ENCODE results near the gene AMIGO2.
"Not testable (repeated sequence)": the region's sequence is repeated elsewhere in the genome, so short reads cannot be mapped to it uniquely, and the experiment has no call there.

AMIGO2 gene

DNA sequence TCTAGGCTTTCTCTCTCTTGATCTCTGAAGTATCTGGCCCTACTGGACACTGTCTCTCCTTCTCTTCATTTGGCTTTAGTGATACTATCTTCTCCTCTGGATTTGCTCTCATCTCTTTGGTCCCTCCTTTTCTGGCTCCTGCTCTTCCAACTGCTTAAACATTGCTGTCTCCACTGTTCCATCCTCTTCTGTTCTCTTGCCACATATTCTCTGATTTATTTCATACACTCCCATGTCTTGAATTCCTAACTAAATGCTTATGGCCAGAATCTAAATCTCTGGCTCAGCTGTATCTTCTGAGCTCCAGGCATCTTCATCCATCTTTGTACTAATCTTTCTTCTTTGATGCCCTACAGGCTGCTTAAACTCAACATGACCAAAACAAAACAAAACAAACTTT, 25.8 kb downstream of the AMIGO2 start:
- TF ChIP-seq, protein P1, sequence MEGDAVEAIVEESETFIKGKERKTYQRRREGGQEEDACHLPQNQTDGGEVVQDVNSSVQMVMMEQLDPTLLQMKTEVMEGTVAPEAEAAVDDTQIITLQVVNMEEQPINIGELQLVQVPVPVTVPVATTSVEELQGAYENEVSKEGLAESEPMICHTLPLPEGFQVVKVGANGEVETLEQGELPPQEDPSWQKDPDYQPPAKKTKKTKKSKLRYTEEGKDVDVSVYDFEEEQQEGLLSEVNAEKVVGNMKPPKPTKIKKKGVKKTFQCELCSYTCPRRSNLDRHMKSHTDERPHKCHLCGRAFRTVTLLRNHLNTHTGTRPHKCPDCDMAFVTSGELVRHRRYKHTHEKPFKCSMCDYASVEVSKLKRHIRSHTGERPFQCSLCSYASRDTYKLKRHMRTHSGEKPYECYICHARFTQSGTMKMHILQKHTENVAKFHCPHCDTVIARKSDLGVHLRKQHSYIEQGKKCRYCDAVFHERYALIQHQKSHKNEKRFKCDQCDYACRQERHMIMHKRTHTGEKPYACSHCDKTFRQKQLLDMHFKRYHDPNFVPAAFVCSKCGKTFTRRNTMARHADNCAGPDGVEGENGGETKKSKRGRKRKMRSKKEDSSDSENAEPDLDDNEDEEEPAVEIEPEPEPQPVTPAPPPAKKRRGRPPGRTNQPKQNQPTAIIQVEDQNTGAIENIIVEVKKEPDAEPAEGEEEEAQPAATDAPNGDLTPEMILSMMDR (IDR thresholded peaks at IDR 0.05; ENCODE audit: low read length, missing control alignments), result no peak
- H3K4me3 ChIP-seq (replicated peaks; ENCODE audit: low read depth, low read length), result no peak overlapping the region
- DNase-seq (ENCODE audit: low read depth), result no peak

DNA sequence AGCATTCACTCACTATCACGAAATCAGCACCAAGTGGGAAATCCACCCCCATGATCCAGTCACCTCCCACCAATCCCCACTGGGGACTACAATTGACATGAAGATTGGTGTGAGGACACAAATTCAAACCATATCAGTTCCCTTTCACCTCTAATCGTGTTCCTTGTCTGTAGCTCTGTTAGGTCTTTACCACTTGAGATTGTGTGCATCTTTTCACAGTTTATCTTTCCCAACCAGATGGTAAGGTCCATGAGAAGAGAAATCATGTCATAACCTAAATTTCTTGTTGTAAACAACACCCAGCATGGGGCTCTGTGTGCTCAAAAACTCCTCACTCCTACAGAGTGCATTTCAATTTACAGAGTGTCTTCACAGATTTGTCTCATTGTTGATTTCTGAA, 27.5 kb downstream of the AMIGO2 start:
- H3K4me3 ChIP-seq (replicated peaks; ENCODE audit: low read depth, low read length), result no peak overlapping the region
- TF ChIP-seq, protein P1 (IDR thresholded peaks at IDR 0.05; ENCODE audit: low read length, missing control alignments), result no peak
- DNase-seq (ENCODE audit: low read depth), result no peak

DNA sequence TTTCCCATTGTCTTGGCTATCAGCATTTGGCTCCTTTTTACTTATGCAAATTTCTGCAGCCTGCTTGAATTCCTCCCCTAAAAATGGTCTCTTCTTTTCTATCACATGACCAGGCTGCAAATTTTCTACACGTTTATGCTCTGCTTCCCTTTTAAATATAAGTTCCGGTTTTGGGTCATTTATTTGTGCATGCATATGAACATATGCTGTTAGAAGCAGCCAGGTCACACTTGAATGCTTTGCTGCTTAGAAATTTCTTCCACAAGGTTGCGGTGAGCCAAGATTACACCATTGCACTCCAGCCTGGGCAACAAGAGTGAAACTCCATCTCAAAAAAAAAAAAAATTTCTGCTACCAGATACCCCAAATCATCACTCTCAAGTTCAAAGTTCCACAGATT, 28.5 kb downstream of the AMIGO2 start:
- DNase-seq (ENCODE audit: low read depth); H3K4me3 ChIP-seq (replicated peaks; ENCODE audit: low read depth, low read length): not testable (repeated sequence)

DNA sequence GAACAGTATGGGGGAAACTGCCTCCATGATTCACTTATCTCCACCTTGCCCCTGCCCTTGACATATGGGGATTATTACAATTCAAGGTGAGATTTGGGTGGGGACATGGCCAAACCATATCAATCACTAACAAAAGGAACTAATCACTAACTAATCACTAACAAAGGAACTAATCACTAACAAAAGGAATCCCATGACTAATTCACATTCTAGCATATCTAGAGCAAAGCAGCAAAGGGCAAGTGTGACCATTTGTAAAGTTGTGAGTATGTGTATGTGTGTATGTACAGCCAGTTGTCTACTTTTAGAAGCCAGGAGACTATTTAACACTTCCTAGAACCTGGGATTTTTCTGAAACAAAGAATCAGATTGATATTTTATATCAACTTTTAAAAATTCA, 31.2 kb downstream of the AMIGO2 start:
- DNase-seq (ENCODE audit: low read depth), result no peak
- no peak overlapping the region for H3K4me3 ChIP-seq (replicated peaks; ENCODE audit: low read depth, low read length)
- TF ChIP-seq, protein P1 (IDR thresholded peaks at IDR 0.05; ENCODE audit: low read length, missing control alignments), result no peak

DNA sequence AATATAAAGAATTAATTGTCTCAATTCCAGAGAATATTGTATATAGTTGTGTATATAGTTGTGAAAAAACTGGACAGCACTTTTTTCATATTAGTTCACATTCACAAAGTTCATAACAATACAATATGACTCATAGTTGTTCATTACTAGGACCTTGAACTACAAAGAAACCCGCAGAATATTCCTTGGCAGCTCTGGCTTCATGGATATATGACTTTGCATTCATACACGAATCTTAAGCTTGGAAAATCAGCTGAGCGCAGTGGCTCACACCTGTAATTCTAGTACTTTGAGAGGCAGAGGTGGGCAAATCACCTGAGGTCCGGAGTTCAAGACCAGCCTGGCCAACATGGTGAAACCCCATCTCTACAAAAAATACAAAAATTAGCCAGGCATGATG, 38.4 kb downstream of the AMIGO2 start:
- TF ChIP-seq, protein P1 (IDR thresholded peaks at IDR 0.05; ENCODE audit: low read length, missing control alignments), result no peak

DNA sequence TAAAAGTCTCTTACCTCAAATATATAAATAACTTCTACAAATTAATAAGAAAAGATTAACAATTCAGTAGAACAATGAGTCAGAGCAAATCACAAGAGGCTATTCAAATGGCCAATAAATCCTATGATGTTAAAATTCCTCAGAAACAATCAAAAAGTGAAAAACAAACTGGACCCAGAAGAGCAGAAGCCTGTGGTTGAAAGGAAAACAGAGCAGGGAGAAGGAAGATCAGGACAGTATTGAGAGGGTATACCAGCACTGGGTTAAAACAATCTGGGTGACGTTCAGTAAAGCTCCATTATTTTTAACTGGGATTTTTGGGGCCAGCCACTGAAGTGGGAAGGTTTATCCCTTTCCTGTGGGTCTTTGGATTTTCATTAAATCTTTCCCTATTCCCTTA, 40.0 kb downstream of the AMIGO2 start:
- no peak overlapping the region for H3K4me3 ChIP-seq (replicated peaks; ENCODE audit: low read depth, low read length)
- DNase-seq (ENCODE audit: low read depth), result no peak
- TF ChIP-seq, protein P1 (IDR thresholded peaks at IDR 0.05; ENCODE audit: low read length, missing control alignments), result no peak

More for the DNA sequence above, 38.4 kb downstream of the AMIGO2 start:
- DNase-seq (ENCODE audit: low read depth), result no peak
- H3K4me3 ChIP-seq (replicated peaks; ENCODE audit: low read depth, low read length), result no peak overlapping the region

DNA sequence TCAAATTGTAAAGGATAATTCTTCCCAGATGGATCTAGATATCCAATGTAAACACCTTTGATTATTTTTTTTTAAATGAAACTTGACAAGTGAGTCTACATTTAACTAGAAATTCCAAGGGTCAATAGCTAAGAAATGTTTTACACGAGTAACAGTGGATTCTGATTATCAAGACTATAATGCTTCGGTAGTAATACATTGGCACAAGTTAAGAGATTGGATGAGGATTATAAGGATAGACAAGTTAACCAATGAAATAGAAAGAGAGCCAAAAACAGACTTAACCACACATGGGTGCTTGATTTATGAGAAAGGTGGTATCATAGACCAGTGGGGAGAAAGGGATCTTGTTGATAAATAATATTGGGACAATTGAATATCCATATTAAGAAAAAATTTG, 40.7 kb downstream of the AMIGO2 start:
- TF ChIP-seq, protein P1 (IDR thresholded peaks at IDR 0.05; ENCODE audit: low read length, missing control alignments), result no peak
- no peak for DNase-seq (ENCODE audit: low read depth)
- H3K4me3 ChIP-seq (replicated peaks; ENCODE audit: low read depth, low read length), result no peak overlapping the region
